Common myeloid progenitor, CD34-positive (primary cell): Measurements from ENCODE around the gene GNB3.
A peak's percentile ranks its signal among the peaks of the same experiment; 100 is the strongest.
"Not testable (repeated sequence)": the region's sequence is repeated elsewhere in the genome, so short reads cannot be mapped to it uniquely, and the experiment has no call there.

Experiments
- CTCF ChIA-PET: fragments of 350-600 bp; sonication (Branson Sonifier 250); formaldehyde crosslinking; loops from one replicate; lab custom pipeline; 2021; ENCODE audit warnings: antibody characterized with exemption; lab: Charles Lee
- POLR2A ChIA-PET: fragments of 350-600 bp; sonication (Branson Sonifier 250); formaldehyde crosslinking; loops from one replicate; lab custom pipeline; 2021; ENCODE audit warnings: antibody characterized with exemption; lab: Charles Lee
- DNase-seq, 3 donors: peaks; one replicate each; pipeline versions ENCODE4 v3.0.0 to v3.0.0-alpha.2; 2013
- H3K27ac ChIP-seq, 2 experiments: 1 replicate in 1 of 2; 2 replicates in 1 of 2; pipeline ENCODE4 v1.7.0; 2013; ENCODE audit warnings: inconsistent platforms in 2 of 2, low read length in 2 of 2, mild to moderate bottlenecking in 2 of 2, low read depth in 1 of 2, moderate library complexity in 1 of 2; ENCODE audit not compliant: severe bottlenecking in 2 of 2, insufficient read depth in 1 of 2, poor library complexity in 1 of 2
- H3K27me3 ChIP-seq, 5 experiments: replicated peaks in 2 of 5; 1 replicate in 3 of 5; 2 replicates in 2 of 5; pipeline versions ENCODE4 v1.6.1 to v1.7.0; 2013; ENCODE audit warnings: low read length in 4 of 5, mild to moderate bottlenecking in 2 of 5, moderate library complexity in 2 of 5, inconsistent platforms in 1 of 5; ENCODE audit not compliant: insufficient read depth in 5 of 5, control insufficient read depth in 4 of 5
- H3K36me3 ChIP-seq, 4 experiments: 1 replicate in 2 of 4; 2 replicates in 2 of 4; pipeline versions ENCODE4 v1.6.1 to v1.7.0; 2013; ENCODE audit warnings: low read length in 3 of 4, control low read depth in 1 of 4, mild to moderate bottlenecking in 1 of 4; ENCODE audit not compliant: control insufficient read depth in 4 of 4, insufficient read depth in 4 of 4
- H3K4me1 ChIP-seq, 4 experiments: 1 replicate in 3 of 4; 2 replicates in 1 of 4; pipeline versions ENCODE4 v1.6.1 to v1.7.1; 2013; ENCODE audit warnings: low read length in 3 of 4, mild to moderate bottlenecking in 3 of 4, control low read depth in 1 of 4, inconsistent platforms in 1 of 4, moderate library complexity in 1 of 4; ENCODE audit not compliant: control insufficient read depth in 4 of 4, insufficient read depth in 4 of 4; ENCODE audit errors: control extremely low read depth in 1 of 4
- H3K4me3 ChIP-seq, 7 experiments: 1 replicate in 4 of 7; 2 replicates in 3 of 7; pipeline versions ENCODE4 v1.5.1 to v1.7.0; 2013; ENCODE audit warnings: mild to moderate bottlenecking in 7 of 7, low read length in 6 of 7, moderate library complexity in 6 of 7, inconsistent platforms in 2 of 7, low read depth in 2 of 7, control low read depth in 1 of 7; ENCODE audit not compliant: insufficient read depth in 4 of 7, control insufficient read depth in 1 of 7; ENCODE audit errors: extremely low read depth in 1 of 7
- H3K9me3 ChIP-seq, 5 experiments: 1 replicate in 4 of 5; 2 replicates in 1 of 5; pipeline versions ENCODE4 v1.6.1 to v1.7.1; 2013; ENCODE audit warnings: low read length in 4 of 5, mild to moderate bottlenecking in 2 of 5, inconsistent platforms in 1 of 5, low read depth in 1 of 5, moderate library complexity in 1 of 5; ENCODE audit not compliant: control insufficient read depth in 4 of 5, insufficient read depth in 2 of 5; ENCODE audit errors: control extremely low read depth in 1 of 5
- whole genome bisulfite sequencing: methylation state at CpG from one replicate; pipeline ENCODE4 v1.1.5; 2013; ENCODE audit not compliant: insufficient coverage; 5-methylcytosine and 5-hydroxymethylcytosine counted together

The GNB3 gene

DNA sequence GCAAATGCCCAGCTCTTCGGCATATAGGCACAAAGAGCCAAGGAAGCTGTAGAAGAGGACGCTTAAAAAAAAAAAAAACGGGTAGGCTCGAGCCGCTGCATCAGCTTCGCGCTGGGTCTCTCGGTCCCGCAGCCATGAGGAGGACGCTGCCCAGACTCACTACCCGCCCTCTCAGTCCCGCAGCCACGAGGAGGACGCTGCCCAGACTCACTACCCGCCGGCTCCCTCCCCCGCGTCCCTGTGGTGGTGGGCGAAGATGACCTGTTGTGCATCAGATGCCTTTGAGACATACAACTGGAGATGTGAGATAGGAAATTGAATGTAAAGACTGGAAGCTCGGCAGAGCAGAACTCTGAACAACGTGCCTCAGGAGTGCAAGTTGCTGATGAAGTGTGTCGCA is 43.8 kb downstream of the GNB3 start:
- 93% methylated on average over 20 of the region's 22 CpGs for WGBS
- Histone ChIP-seq H3K27me3 (no peaks in the 10 kb centered on the region), H3K4me3 (no peak overlapping the region), H3K27ac (no peak overlapping the region), H3K9me3 (no peaks in the 10 kb centered on the region), H3K36me3 (peaks cover 2 to 19% (median 13%) of the 10 kb centered on the region in 4 experiments), H3K4me1 (peaks cover 0 to 6% (median 4%) of the 10 kb centered on the region in 4 experiments)
- ChIA-PET POLR2A (no interaction called here), CTCF (interaction anchor here (1.1 to 1.5 kb wide), 3 partner anchors 9 to 15 kb away, joined by 3 to 6 read pairs (median 4); no protein-coding TSS in a partner anchor)
- no peak for DNase-seq

DNA sequence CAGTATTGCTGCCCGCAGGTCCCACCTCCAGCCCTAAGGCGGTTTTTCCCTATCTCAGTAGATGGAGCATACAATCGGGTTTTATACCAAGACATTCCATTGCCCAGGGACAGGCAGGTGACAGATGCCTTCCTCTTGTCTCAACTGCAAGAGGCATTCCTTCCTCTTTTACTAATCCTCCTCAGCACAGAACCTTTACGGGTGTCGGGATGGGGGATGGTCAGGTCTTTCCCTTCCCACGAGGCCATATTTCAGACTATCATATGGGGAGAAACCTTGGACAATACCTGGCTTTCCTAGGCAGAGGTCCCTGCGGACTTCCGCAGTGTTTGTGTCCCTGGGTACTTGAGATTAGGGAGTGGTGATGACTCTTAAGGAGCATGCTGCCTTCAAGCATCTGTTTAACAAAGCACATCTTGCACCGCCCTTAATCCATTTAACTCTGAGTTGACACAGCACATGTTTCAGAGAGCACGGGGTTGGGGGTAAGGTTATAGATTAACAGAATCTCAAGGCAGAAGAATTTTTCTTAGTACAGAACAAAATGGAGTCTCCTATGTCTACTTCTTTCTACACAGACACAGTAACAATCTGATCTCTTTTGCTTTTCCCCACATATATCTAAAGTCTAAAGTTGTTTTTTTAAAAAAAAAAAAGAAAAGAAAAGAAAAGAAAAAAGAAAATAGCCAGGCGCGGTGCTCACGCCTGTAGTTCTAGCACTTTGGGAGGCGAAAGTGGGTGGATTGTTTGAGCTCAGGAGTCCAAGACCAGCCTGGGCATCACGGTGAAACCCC is 45.7 kb downstream of the GNB3 start:
- CTCF ChIA-PET = interaction anchor here (0.6 to 1.6 kb wide), 4 partner anchors 11 to 39 kb away, joined by 3 to 5 read pairs (median 4); no protein-coding TSS in a partner anchor
- H3K27me3 ChIP-seq, H3K27ac ChIP-seq, POLR2A ChIA-PET, DNase-seq, H3K4me3 ChIP-seq, H3K9me3 ChIP-seq: not testable (repeated sequence)
- peaks cover 2 to 19% (median 12%) of the 10 kb centered on the region in 4 experiments for H3K36me3 ChIP-seq
- H3K4me1 ChIP-seq = peaks cover 6 to 15% (median 13%) of the 10 kb centered on the region in 4 experiments
- WGBS = 32% methylated on average over 6 of the region's 15 CpGs

DNA sequence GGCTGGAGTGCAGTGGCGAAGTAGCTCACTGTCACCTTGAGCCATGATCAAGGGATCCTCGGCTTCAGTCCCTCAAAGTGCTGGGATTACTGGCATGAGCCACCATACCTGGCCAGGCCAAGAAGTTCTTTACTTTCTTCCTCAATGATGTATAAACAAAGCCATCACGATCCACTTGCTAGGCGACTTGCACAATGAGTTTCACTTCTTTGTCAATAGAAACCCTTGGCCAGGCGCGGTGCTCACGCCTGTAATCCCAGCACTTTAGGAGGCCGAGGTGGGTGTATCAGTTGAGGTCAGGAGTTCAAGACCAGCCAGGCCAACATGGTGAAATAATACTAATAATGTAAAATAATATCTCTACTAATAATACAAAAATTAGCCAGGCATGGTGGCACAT is 46.7 kb downstream of the GNB3 start:
- no peak for DNase-seq
- H3K27me3 ChIP-seq = no peaks in the 10 kb centered on the region
- 100% methylated on average over 3 of the region's 8 CpGs for WGBS
- POLR2A ChIA-PET = no interaction called here
- H3K4me1 ChIP-seq = peaks cover 6 to 21% (median 17%) of the 10 kb centered on the region in 4 experiments
- H3K4me3 ChIP-seq = no peak overlapping the region
- peaks cover 2 to 19% (median 12%) of the 10 kb centered on the region in 4 experiments for H3K36me3 ChIP-seq
- no peaks in the 10 kb centered on the region for H3K9me3 ChIP-seq
- CTCF ChIA-PET = interaction anchor here (0.7 to 1.6 kb wide), 2 partner anchors 13 to 16 kb away, joined by 4 to 5 read pairs; no protein-coding TSS in a partner anchor
- no peak overlapping the region for H3K27ac ChIP-seq

DNA sequence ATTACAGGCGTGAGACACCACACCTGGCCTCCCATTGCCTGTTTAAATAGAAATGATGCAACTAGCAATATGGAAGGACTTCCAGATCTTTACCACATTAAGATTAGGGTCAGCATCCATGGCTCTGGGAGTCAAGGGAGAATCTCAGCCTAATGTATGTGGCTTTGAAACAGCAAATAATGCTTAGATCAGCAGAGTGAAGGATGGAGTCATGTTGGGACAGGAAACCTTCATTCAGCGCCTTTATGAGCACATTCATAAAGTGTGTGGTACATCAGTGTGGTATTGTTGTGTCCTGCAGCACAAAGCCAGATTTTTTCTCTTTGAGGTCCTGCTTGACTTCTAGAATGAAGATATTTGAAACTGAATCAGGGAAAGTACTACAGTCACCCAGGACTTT is 47.6 kb downstream of the GNB3 start:
- no peak overlapping the region for H3K4me3 ChIP-seq
- H3K27ac ChIP-seq = no peak overlapping the region
- CTCF ChIA-PET = interaction anchor here (1.6 kb wide), 1 partner anchor 14 kb away, joined by 5 read pairs; no protein-coding TSS in a partner anchor
- H3K27me3 ChIP-seq = no peaks in the 10 kb centered on the region
- whole genome bisulfite sequencing = 100% methylated on average over 2 of the region's 2 CpGs
- peaks cover 6 to 21% (median 17%) of the 10 kb centered on the region in 4 experiments for H3K4me1 ChIP-seq
- POLR2A ChIA-PET = no interaction called here
- DNase-seq = no peak
- no peaks in the 10 kb centered on the region for H3K9me3 ChIP-seq
- peaks cover 2 to 17% (median 12%) of the 10 kb centered on the region in 4 experiments for H3K36me3 ChIP-seq

DNA sequence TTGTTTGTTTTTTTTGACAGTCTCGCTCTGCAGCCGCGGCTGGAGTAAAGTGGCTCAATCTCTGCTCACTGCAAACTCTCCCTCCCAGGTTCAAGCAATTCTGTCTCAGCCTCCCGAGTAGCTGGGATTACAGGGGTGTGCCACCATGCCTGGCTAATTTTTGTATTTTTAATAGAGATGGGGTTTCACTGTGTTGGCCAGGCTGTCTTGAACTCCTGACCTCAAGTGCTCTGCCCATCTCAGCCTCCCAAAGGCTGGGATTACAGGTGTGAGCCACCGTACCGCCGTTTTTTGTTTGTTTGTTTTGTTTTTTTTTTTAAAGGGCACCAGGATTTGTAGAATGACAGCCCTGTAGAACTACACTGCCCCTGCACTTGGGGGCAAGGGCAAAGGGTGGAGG is 48.1 kb downstream of the GNB3 start:
- H3K27me3 ChIP-seq, POLR2A ChIA-PET, DNase-seq, H3K27ac ChIP-seq, H3K9me3 ChIP-seq, H3K4me3 ChIP-seq, CTCF ChIA-PET: not testable (repeated sequence)
- H3K36me3 ChIP-seq = peaks cover 2 to 13% (median 10%) of the 10 kb centered on the region in 4 experiments
- peaks cover 6 to 21% (median 17%) of the 10 kb centered on the region in 4 experiments for H3K4me1 ChIP-seq
- WGBS = no CpG with 5 or more reads among the region's 7 CpGs

DNA sequence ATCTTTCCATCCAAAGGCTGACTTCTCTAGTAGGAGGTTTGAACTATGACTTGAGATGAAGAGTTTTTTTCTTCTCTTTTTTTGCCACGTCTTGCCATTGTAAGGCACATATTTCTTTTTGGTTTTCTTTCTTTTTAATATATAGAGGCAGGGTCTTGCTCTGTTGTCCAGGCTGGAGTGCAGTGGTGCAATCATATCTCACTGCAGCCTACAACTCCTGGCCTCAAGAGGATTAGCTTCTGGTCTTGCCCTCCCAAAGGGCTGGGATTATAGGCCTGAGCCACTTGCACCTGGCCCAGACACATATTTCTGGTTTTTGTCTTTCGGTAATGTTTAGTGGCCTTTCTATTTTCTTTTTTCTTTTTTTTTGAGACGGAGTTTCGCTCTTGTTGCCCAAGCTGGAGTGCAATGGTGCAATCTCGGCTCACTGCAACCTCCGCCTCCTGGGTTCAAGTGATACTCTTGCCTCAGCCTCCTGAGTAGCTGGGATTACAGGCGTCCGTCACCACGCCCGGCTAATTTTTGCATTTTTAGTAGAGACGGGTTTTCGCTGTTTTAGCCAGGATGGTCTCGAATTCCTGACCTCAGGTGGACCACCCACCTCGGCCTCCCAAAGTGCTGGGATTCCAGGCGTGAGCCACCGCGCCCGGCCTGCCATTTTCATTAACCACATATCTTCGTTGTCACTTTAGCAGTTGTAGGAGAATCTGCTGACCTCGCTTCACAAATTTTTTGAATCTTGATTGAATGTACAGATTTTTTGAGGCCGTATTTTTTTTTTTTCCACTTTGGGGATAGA is 49.2 kb downstream of the GNB3 start:
- H3K36me3 ChIP-seq, DNase-seq, H3K9me3 ChIP-seq, H3K27me3 ChIP-seq: not testable (repeated sequence)
- Histone ChIP-seq H3K27ac (peak overlapping the region in 1 of 2 experiments; percentile 85), H3K4me3 (peak overlapping the region in 3 of 7 experiments; percentile 53 to 72 (median 57)), H3K4me1 (peaks cover 6 to 22% (median 19%) of the 10 kb centered on the region in 4 experiments)
- ChIA-PET CTCF (interaction anchor here (0.8 to 1.1 kb wide), 2 partner anchors 10 to 15 kb away, joined by 3 to 4 read pairs; no protein-coding TSS in a partner anchor), POLR2A (interaction anchor here (1.2 kb wide), 1 partner anchor 17 kb away, joined by 6 read pairs; the partner anchor contains the start of gene SPSB2)
- WGBS = 97% methylated on average over 14 of the region's 21 CpGs
